HL-60 (cell line): ENCODE measurements around the gene GFPT1.

Experiments
- GABPA ChIP-seq: IDR thresholded peaks from 2 replicates; pipeline ENCODE4 v1.6.1; 2012; ENCODE audit warnings: low read depth
- POLR2AphosphoS5 ChIP-seq: IDR thresholded peaks from 2 replicates; pipeline ENCODE4 v1.6.1; 2012; ENCODE audit warnings: low read depth
- SPI1 ChIP-seq: IDR thresholded peaks from 2 replicates; pipeline ENCODE4 v1.6.1; 2012; ENCODE audit warnings: low read depth, mild to moderate bottlenecking, borderline replicate concordance
- TF ChIP-seq, protein P1 (sequence below): IDR thresholded peaks from one replicate; pipeline ENCODE4 v1.5.1; 2011; ENCODE audit warnings: low read length, control low read depth, inconsistent platforms; ENCODE audit not compliant: insufficient read depth
- TF ChIP-seq, protein P2 (sequence below): IDR thresholded peaks from 2 replicates; pipeline ENCODE4 v1.6.1; 2012; ENCODE audit warnings: low read depth; ENCODE audit not compliant: insufficient replicate concordance

DNA sequence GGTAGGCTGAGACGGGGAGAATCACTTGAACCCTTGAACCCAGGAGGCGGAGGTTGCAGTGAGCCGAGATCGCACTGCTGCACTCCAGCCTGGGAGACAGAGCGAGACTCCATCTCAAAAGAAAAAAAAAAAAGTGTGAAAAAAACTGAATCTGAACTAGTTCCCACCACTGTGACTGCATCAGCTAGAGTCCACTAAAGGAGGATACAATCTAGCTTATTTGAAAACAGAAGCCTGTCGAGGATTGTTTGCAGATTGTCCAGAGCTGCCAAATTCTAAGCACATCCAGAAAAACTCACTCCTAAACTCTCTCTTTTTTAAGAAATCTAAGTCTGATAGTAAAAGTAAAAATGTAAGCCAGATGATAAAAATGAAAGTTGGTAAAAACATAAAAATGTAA, 10.6 kb downstream of the GFPT1 start:
- TF ChIP-seq POLR2AphosphoS5 (no peak), GABPA (no peak), SPI1 (no peak)
- TF ChIP-seq, protein P1, sequence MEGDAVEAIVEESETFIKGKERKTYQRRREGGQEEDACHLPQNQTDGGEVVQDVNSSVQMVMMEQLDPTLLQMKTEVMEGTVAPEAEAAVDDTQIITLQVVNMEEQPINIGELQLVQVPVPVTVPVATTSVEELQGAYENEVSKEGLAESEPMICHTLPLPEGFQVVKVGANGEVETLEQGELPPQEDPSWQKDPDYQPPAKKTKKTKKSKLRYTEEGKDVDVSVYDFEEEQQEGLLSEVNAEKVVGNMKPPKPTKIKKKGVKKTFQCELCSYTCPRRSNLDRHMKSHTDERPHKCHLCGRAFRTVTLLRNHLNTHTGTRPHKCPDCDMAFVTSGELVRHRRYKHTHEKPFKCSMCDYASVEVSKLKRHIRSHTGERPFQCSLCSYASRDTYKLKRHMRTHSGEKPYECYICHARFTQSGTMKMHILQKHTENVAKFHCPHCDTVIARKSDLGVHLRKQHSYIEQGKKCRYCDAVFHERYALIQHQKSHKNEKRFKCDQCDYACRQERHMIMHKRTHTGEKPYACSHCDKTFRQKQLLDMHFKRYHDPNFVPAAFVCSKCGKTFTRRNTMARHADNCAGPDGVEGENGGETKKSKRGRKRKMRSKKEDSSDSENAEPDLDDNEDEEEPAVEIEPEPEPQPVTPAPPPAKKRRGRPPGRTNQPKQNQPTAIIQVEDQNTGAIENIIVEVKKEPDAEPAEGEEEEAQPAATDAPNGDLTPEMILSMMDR, result no peak
- TF ChIP-seq, protein P2, sequence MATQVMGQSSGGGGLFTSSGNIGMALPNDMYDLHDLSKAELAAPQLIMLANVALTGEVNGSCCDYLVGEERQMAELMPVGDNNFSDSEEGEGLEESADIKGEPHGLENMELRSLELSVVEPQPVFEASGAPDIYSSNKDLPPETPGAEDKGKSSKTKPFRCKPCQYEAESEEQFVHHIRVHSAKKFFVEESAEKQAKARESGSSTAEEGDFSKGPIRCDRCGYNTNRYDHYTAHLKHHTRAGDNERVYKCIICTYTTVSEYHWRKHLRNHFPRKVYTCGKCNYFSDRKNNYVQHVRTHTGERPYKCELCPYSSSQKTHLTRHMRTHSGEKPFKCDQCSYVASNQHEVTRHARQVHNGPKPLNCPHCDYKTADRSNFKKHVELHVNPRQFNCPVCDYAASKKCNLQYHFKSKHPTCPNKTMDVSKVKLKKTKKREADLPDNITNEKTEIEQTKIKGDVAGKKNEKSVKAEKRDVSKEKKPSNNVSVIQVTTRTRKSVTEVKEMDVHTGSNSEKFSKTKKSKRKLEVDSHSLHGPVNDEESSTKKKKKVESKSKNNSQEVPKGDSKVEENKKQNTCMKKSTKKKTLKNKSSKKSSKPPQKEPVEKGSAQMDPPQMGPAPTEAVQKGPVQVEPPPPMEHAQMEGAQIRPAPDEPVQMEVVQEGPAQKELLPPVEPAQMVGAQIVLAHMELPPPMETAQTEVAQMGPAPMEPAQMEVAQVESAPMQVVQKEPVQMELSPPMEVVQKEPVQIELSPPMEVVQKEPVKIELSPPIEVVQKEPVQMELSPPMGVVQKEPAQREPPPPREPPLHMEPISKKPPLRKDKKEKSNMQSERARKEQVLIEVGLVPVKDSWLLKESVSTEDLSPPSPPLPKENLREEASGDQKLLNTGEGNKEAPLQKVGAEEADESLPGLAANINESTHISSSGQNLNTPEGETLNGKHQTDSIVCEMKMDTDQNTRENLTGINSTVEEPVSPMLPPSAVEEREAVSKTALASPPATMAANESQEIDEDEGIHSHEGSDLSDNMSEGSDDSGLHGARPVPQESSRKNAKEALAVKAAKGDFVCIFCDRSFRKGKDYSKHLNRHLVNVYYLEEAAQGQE, result no peak
